ENCODE data around the gene ZIC1. TPM values are rescaled to one million over a fixed set of nuclear protein-coding genes. Genes with fewer than 3 reads are reported as not detected.

Gene ZIC1
- total RNA-seq, 4 donors from 2014 or later, result 3.4 to 24.5 (median 3.5) TPM

- TF ChIP-seq, protein P1, sequence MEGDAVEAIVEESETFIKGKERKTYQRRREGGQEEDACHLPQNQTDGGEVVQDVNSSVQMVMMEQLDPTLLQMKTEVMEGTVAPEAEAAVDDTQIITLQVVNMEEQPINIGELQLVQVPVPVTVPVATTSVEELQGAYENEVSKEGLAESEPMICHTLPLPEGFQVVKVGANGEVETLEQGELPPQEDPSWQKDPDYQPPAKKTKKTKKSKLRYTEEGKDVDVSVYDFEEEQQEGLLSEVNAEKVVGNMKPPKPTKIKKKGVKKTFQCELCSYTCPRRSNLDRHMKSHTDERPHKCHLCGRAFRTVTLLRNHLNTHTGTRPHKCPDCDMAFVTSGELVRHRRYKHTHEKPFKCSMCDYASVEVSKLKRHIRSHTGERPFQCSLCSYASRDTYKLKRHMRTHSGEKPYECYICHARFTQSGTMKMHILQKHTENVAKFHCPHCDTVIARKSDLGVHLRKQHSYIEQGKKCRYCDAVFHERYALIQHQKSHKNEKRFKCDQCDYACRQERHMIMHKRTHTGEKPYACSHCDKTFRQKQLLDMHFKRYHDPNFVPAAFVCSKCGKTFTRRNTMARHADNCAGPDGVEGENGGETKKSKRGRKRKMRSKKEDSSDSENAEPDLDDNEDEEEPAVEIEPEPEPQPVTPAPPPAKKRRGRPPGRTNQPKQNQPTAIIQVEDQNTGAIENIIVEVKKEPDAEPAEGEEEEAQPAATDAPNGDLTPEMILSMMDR (IDR thresholded peaks at IDR 0.05; ENCODE audit: low read depth), result no peak
Observed at GRCh38 chr3:147367676-147368075, 41.5 kb upstream of the ZIC1 start.

DNA sequence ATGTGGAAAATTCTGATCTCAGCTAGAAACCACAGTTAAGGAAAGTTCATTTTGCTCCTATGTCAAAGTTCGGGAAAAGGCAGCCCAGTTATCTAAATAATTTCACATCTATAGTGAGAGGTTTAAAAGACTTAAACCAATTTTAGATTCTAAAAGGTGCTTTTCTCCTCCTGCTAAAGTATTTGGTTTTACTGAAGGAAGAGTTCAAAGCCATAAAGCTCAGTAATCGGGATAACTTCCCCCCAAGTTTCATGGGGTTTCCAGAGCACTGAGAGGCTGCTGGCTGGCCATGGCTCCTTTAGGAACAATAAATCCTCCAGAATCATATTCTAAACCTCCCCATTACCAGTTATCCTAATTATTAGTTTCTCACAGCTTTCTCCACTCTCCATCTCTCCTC lies 41.0 kb upstream of the ZIC1 start:
- TF ChIP-seq, protein P1 (IDR thresholded peaks at IDR 0.05; ENCODE audit: low read depth), result no peak

DNA sequence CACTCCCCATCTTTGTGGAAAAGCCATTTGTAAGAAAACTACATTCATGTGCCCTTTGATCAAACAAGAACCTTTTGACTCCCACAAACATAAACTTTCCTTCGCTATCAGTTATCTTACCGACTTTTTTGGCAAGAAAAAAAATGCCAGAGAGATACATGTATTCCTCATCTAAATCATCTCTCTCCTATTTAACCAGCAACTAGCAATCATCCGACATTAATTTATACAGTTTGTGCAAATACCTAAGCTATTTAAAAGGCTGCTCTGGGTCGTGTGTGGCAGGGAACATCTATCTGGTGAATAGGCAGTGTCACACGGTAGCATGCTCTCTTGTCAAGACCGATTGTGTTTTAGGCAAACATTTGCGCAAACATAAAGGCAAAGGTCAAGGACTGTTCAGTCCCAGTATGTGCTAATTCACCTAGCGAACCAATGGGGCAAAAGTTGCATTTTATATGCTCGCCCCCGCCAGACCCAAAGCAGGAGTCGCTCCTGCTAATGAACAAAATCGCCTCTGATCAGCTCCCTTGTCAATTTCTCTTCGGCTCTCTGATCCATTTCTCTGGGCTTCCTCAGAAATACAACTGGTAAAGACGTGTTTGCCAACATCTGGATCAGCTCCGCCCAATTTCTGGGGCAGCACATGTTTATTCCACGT lies 40.5 kb upstream of the ZIC1 start:
- TF ChIP-seq, protein P1 (IDR thresholded peaks at IDR 0.05; ENCODE audit: low read depth), result no peak

DNA sequence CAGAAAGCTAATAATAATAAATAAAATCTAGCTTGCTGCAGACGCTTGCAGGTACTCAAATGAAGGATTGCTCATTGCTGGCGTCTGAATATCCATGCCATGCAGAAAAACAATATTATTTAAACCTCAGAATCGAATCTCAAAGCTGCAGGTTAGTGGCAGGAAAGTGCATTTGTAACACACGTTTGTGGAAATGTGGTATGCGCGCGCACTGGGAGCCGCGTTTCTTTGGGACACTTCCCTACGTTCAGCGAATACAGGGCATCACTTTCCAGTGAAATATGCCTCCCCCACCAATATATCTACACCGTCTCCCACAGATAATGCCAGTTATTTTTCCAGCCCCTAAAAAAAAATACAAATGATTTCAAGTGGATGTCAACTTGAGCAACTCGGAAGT lies 39.9 kb upstream of the ZIC1 start:
- TF ChIP-seq, protein P1 (IDR thresholded peaks at IDR 0.05; ENCODE audit: low read depth), result no peak

GRCh38 chr3:147369661-147370123 lies 39.5 kb upstream of the ZIC1 start:
- TF ChIP-seq, protein P1 (IDR thresholded peaks at IDR 0.05; ENCODE audit: low read depth), result no peak

DNA sequence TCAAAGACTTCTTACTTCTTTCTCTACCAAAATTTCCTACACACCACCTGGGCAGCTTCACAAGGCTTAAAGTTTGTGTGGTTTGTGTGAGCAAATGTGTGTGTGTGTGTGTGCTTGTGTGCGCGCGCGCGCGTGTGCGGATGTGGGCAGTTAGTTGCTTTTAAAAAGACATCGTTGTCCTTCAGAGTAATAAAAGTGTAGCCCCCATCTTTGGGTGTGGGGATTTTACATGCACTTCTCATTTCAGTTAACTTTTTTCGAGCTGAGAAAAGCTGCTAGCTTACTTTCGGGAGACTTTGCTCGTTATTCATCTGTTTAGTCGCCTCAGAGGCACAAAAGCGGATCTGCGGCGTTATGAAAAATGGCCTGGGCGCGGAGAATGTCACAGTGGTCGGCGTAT lies 38.8 kb upstream of the ZIC1 start:
- TF ChIP-seq, protein P1 (IDR thresholded peaks at IDR 0.05; ENCODE audit: low read depth), result no peak

DNA sequence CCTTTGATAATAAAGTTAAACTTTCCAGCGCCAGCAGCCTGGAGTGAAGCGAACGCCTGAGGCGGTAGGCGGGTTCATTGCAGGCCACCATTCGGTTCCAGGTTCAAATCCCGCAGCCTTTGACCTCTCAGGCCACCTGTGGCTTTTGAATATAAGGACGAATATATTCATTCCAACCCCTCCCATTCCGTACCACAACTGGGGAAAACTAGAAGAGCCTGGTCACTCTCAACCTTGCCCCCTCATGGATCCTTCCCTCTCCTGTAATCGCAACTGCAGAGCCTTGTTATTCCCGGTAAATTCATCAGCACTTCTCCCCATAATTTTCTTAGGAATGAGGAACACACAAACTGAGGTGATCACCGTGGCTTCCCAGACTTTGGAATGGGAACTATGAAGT lies 38.0 kb upstream of the ZIC1 start:
- TF ChIP-seq, protein P1 (IDR thresholded peaks at IDR 0.05; ENCODE audit: low read depth), result no peak
